MV-4-11 (cell line): ENCODE data around the gene C6orf15.

Experiments used
- DNase-seq: peaks from one replicate; lab custom pipeline; 2025; lab: John Stamatoyannopoulos, UW

C6orf15 gene

DNA sequence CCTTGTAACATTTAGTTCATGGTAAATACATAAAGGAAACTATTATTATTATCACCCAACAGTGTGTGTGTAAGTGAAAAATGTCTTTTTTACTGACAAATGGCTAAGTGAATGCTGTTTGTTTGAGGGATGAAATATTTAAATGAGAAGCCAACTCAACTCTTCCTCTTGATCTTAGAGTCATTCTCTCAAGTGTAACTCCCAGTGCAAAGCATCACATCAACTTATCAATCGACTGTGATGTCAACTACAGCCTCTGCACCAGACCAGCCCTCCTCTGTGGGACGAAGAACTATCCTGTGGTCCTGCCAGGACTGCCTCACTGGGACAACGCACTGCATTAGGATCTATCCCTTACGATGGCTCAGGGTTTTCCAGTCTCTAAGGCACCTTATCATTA is 5.3 kb downstream of the C6orf15 start:
- no peak for DNase-seq

DNA sequence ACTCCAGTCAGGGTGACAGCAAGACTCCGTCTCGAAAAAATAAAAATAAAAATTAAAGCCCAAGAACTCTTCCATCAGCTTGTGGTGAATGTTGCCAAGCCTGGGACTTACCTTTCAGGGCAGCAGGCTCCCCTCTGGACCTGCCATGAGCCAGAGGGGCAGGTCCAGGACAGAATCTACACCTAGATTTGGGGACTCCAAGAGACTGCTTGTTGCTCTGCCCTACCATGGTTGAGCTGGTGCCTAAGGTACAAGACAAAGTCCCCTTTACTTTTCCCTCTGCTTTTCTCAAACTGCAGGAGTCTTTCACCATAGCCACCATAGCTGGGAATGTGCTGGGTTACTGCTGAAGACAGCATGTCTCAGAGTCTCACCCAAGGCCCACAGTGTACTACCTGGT is 9.2 kb downstream of the C6orf15 start:
- DNase-seq, result no peak

DNA sequence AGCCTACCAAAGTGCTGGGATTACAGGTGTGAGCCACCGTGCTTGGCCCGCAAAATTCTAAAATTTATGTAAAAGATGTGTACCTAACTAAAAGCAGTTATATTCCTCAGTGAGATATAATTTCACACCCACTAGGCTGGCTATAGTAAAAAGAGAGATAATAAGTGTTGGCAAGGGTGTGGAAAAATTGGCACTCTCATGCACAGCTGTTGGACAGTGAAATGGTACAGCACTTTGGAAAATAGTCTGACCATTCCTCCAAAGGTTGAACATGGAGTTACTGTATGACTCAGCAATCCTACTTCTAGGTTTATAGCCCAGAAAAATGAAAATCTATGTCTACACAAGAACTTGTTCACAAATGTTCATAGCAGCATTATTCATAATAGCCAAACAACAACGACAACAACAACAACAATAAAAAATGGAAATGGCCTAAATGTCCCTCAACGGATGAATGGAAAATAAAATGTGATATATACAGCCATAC is 13.9 kb downstream of the C6orf15 start:
- no peak for DNase-seq

DNA sequence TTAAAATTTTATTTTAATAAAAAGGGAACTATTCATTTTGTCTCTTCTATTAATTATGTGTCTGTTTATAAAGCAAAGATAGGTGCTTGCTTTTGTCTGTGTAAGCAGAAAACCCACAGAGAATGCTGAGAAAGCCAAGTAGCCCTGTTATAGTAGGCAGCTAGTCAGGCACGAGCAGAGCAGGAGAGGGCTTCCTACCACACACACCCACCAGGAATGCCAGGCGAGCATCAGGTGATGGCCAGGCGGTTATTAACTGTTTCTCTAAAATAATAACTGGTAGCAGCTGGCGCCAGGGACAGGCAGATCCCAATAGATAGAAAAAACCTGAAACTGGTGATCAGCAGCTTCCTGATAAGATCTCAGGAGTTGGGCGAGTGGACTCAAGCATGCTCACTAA is 15.7 kb downstream of the C6orf15 start:
- no peak for DNase-seq

DNA sequence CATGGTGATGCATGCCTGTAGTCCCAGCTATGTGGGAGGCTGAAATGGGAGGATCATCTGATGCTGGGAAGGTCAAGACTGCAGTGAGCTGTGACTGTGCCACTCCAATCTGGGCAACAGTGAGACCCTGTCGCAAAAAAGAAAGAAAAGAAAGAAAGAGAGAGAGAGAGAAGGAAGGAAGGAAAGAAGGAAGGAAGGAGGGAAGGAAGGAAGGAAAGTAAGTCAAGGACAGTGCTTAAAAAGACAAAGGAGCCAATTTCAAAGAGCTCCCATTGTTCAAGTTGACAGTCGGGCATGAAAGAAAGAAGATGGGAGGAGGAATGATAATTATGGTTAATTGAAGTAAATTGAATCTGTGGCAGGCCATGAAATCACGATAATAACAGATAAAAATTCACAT is 16.2 kb downstream of the C6orf15 start:
- no peak for DNase-seq

DNA sequence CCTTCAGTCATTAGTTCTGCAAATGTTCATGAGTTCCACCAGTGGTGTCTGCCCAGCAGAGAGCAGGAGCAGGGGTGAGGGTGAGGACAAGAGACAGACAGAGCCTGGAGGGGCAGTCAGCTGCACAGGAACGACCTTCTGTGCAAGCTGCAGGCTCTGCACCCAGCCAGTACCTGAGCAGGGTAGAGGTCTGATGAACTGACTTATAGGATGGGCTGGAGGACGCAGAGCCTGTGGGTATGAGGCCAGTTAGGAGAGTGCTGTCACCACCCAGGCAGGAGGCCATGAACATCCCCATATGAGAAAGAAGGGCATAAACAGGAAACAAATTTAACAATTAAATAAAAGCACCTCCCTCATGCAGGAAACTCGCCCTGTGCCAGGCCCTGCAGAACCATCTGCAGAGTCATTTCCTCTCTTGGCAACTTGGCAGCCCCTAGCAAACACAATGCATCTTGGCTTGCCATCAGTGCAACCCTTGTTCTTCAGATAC is 17.9 kb downstream of the C6orf15 start:
- DNase-seq, result no peak

DNA sequence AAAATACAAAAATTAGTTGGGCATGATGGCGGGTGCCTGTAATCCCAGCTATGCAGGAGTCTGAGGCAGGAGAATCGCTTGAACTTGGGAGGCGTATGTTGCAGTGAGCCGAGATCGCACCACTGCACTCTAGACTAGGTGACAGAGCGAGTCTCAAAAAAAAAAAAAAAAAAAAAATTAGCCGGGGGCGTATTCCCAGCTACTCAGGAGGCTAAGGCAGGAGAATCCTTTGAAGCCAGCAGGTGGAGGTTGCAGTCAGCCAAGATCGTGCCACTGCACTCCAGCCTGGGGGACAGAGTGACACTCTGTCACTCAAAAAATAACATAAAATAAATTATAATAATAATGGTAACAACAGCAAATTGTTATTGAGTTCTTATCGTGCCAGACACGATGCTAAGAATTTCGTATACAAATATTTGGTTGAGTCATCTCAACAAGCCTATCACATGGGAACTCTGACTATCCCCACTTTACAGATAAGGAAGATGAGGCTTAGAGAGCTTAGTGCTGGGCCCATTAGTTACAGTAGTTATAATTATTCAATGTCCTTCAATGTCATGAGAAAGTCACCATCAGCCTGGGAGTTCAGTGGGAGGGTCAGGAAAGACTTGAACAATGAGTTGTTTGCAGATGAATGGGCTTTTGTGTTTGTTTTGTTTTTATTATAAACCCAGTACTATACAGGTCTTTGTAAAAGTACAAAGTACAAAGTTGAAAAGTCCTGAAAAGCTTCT is 19.4 kb downstream of the C6orf15 start:
- DNase-seq, result no peak

DNA sequence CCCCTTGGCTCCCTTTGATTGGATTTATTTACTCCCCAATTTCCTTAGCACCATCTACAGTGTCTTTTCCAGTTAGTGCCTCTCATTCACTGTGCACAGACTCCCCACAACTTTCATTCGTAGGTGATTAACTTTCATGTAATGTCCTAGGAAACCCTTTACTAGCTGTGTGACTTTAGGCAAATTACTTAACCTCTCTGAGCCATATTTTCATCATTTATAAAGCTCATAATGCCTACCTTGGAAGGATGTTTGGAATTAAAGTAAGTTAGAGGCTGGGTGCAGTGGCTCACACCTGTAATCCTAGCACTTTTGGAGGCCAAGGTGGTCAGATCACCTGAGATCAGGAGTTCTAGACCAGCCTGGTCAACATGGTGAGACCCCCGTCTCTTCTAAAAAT is 20.1 kb downstream of the C6orf15 start:
- DNase-seq, result no peak

DNA sequence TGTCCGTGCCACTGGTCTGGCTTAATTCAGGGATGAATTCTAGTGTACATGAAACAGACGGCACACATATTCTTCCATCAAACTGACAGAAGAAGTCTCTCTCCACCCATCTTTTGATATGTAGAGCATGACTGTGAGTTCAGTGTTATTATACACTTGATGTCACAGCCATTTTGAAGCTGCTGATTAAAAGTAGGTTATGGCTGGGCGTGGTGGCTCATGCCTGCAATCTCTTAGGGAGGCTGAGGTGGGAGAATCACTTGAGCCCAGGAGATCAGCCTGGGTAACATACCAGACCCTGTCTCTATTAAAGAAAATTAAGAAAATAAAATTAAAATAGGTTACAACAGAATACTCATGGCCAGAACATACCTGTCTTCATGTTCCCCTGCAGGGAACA is 20.7 kb downstream of the C6orf15 start:
- no peak for DNase-seq

DNA sequence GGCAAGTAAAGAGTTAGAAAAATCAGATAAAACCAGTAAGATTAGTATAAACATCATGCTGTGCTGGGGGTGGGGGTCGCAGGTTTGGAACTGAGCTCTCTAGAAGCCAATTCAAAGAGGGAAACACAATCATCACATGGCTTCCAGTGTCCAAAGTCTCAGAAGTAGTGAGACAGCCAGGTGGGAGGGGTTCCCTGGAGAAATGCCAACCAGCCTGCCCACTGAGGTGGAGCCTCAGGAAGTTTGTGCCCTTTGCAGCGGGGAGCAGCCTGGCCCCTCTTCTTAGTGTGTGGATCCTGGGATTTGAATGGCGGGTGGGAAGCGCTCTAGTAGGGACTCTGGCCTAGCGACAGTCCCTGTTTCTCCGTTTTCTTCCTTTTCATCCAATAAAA is 21.4 kb downstream of the C6orf15 start:
- DNase-seq, result no peak

DNA sequence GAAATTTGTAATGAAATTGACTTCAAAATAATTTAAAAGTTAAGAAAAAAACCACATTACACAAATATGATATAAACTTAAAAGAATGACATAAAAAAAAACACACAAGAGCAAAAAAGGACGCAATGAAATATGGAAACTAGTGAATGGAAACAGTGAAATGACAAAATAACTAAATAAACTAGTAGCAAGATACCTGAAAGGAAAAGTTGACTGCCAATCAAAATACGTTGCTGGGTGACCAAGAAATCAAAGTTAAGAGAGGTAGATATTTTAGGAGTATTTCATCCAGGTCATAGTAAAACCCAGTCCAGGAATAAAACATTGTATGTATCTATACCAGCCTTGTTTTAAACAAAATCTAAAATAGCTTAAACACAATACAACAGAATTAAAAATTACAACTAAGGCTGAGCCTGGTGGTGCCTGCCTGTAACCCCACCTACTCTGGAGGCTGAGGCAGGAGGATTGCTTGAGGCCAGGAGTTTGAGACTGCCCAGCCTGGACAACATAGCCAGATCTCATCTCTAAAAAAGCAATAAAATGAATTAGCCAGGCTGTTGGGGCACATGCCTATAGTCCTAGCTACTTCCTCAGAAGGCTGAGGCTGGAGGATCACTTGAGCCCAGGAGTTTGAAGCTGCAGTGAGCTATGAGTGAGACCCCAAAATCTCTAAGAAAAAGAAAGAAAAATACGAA is 22.0 kb downstream of the C6orf15 start:
- no peak for DNase-seq

DNA sequence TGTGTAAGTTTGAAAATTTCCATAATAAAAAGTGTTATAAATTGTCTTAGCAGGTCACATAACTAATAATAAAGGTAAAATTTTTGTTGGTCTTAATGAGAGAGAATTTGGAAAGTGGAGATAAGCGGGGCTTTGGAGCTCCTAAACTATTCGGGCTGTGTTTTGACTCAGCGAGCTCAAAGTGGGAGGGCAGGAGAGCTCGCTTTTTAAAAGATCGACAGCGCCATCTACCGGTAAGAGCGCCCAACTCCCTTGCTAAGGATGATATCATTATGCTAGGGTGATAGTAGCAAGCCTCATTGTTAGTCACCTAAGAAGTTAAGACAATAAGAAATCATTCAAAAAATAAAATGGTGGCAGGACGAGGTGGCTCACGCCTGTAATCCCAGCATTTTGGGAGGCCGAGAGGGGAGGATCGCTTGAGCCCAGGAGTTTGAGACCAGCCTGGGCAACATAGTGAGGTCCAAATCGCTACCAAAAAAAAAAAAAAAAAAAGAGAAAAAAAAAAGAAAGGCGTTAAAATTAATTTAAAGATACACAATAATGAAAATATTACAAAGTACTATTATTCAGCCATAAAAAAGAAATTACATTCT is 24.8 kb downstream of the C6orf15 start:
- DNase-seq, result peak; percentile 64

DNA sequence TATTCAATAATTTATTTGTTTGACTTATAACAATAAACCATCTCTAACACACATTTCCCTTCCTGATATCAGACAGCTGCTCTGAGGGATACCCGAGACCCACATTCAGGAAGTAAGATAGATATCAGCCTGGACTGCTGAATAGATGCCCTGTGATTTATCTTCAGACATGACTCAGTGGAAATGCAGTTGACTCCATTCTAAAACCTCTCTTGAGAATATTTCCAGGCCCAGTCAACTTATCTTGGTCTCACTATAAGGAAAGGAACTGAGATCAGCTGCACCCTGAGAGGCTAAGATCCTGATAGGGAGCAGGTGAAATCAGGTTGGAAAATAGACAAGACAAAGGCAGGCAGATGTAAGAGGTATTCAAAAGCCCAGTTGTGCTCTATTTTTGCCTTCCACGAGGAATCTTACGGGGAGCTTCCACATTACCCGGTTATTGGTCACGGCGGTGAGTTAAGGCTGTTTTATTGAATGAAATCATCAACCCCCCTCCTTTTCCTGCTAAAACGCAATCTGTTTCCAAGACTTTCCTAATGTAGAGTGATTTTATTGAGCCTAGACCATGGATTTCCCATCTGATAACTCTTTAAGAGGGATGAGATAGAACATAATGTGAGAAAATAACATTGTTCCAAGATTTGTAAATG is 25.5 kb downstream of the C6orf15 start:
- DNase-seq, result no peak

DNA sequence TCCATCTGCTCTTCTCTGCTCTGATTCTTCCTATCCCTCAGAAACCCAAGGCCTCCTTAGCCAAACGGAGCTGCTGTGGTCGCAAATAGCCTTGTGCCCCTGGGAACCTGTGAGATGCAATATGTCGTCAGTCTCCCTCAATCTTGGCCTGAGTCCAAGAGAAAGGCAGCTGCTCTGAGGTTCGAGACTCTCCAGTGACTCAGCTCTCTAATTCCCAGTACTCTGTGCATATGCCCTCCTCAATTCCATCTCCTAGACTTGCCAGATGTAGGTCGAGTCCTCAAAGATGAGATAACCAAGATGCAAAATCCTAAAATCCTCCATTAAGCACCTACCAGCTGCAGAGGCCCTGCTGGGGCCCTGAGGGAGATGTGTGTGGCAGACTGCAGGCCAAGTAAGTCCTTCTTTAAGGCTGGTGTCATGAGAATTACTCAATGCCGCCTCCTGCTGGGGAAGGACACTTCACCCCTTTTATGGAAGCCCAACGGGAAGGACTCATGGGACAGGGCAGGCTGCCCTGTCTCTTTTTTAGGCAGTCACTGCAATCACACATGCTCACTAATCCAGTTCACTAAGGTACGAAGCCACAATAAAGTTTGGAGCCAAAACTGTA is 28.5 kb downstream of the C6orf15 start:
- peak; percentile 51 for DNase-seq

DNA sequence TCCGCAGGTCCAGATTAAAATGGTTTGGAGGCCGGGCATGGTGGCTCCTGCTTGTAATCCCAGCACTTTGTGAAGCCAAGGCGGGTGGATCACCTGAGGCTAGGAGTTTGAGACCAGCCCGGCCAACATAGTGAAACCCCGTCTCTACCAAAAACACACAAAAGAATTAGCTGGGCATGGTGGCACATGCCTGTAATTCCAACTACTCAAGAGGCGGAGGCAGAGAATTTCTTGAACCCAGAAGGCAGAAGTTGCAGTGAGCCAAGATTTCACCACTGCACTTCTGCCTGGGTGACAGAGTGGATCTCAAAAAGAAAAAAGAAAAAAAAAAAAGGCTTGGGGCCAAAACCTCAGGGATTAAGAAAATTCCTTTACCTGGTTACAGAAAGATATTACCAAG is 30.5 kb downstream of the C6orf15 start:
- DNase-seq, result no peak

DNA sequence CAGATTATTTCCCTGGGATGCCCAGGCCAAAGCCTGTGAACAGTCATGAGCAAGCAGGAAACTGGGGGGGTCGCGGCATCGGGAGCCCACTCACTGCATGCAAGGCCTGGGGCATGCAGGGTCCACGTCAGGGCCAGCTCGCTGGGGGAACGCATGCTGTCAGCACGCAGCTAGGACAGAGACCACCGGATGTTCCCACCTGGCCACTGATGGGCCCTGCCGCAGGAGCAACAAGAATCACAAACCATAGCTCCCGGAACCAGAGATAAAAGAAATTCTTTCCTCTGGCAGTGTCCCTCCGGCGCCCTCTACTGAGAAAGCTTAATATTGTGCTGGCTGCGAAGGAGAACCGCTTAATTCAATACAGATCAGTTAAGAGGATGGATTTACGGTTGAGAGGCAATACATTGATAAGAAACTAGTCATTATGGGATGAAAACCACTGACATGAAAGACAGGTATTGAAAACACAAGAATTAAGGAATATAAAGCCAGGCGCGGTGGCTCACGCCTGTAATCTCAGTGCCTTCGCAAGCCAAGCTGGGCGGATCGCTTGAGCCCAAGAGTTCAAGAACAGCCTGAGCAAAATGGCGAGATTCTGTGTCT is 32.6 kb downstream of the C6orf15 start:
- DNase-seq, result peak; percentile 43

DNA sequence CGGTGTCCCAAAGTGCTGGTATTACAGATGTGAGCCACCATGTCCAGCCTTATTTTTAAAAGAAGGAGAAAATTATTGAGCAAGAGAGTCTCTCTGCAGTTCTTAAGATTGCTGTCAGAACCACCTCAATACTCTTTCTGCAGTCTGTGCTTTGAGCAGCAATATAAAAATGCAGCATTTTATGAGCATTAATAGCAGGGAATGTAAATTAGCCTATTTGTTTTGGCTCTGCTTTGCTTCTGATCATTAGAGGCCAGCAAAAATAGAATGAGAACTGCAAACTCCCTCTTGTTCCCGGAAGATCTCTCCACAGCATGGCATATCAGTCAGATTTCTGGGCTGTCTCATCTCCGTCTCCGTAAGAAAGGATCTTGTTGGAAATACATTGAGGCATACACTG is 35.8 kb downstream of the C6orf15 start:
- DNase-seq, result no peak

DNA sequence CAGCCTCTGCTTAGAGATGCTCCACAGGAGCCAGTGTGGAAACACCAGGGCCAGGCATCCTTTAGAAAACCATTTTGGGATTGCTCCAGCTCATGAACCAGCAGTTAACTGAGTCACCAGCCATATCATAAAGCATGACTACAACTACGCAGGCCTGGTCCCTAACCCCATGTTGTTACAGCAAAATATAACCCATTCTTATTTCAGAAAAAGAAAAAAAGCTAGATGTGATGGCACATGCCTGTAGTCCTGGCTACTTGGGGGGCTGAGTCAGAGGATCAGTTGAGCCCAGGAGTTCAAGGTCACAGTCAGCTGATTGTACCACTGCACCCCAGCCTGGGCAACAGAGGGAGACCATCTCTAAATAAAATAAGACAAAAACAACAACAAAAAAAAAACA is 36.8 kb downstream of the C6orf15 start:
- DNase-seq, result no peak

DNA sequence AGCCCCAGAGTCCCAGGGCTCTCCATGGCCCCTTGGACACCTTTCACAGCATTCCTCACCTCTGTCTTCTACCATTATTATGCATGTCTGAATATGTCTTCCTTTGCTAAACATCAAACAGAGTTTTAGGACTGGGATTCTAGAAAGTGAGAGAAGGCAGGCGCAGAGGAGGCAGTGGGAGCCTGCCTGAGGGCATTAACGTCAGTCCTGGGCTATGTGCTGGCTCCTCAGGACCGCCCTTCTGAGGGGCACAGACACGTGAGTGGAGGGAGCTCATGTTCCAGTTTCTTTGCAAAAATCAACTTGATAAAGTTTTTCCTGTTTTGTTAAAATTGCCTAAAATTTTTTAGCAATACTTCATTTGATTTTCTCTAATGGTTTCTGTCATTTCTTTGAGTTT is 38.0 kb downstream of the C6orf15 start:
- DNase-seq, result no peak

DNA sequence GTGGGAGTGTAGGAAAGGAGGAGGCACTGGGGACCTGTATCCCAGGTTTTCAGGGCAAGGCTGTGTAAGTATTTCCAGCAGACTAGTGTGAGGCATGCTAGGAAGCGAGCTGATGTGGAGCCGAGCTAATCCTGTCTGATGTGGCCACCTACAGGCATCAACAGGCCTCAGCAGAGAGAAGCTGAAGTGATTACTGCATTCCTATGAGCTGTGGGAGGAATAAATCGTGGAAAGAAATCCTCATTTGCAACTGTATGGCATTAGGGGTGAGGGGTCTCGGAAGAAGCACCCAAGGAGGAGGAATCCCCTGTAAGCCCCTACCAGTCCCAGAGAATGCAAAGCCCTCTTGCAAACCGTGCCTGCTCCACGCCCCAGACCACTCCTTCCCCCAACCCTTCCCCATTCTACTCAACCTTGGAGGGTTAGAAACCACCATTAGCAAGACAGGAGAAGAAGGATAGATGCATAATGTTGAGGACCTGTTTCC is 41.6 kb downstream of the C6orf15 start:
- peak; percentile 17 for DNase-seq

DNA sequence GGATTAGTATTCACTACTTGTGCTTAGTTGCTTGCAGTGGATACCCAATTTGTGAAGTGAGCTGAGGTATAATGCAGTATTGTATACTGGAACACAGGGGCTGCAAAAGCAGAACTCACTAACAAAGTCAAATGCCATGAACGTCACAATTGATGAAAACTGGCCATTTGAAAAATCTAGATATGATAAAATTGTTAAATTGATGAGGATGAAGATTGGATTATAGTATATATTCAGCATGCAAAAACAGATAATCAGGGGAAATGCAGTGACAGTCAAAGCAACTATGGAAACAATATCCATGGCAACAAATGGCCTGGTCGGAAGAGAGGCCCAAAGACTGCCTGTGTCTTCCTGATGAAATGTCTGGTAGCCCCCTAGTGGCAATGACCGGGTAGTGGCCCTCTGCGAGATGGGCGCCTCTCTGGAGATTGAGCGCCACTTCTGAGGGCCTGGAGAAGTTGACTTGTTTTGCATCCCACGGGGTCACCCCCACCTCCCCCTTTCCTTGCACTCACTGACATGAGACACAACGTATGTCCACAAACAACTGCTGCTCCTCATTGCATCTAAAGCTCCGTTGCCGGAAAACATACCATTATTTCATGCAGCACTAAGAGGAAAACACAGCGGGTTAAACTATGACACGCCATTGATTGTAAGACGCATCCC is 43.6 kb downstream of the C6orf15 start:
- peak; percentile 72 for DNase-seq
